Body of pancreas (tissue), 4 donors: Measurements from ENCODE around the gene TSPAN32. TPM values are rescaled to one million over a fixed set of nuclear protein-coding genes. Genes with fewer than 3 reads are reported as not detected.

ENCODE experiments used
- ATAC-seq: fragments of 150-250 bp; one replicate; pipeline ENCODE4 v1.9.1; 2016
- DNase-seq, 4 donors: peaks; one replicate each; pipeline ENCODE4 v3.0.0-alpha.2; 2019
- H3K27ac ChIP-seq, 4 donors: fragments of 200-600 bp; sonication (generic); 1 replicate in 3 of 4; 2 replicates in 1 of 4; pipeline versions ENCODE4 v1.5.1 to v1.6.1; 2016 to 2019; ENCODE audit warnings: mild to moderate bottlenecking in 1 of 4, mixed read lengths in 1 of 4, moderate library complexity in 1 of 4
- H3K27me3 ChIP-seq, 2 donors: fragments of 200-600 bp; sonication (generic); one replicate each; pipeline ENCODE4 v1.6.0; 2016; ENCODE audit warnings: mild to moderate bottlenecking in 1 of 2
- H3K36me3 ChIP-seq, 2 donors: fragments of 200-600 bp; sonication (generic); replicated peaks in 1 of 2; 2 replicates each; pipeline ENCODE4 v1.5.1; 2016; ENCODE audit warnings: low read depth in 2 of 2; ENCODE audit not compliant: insufficient read depth in 1 of 2
- H3K4me1 ChIP-seq: fragments of 200-600 bp; sonication (generic); one replicate; pipeline ENCODE4 v1.6.0; 2016
- H3K4me3 ChIP-seq, 2 donors: fragments of 200-600 bp; sonication (generic); 1 replicate in 1 of 2; 2 replicates in 1 of 2; pipeline ENCODE4 v1.5.1; 2016 to 2019
- H3K9me3 ChIP-seq, 3 donors: fragments of 200-600 bp; sonication (generic); 1 replicate in 2 of 3; 2 replicates in 1 of 3; pipeline ENCODE4 v1.5.1; 2016
- POLR2A ChIP-seq, 3 donors: fragments of 450-650 bp; IDR thresholded peaks; one replicate each; pipeline ENCODE4 v1.6.1; 2016; ENCODE audit warnings: antibody characterized with exemption in 3 of 3, mild to moderate bottlenecking in 2 of 3
- WGBS, 2 donors: methylation state at CpG; one replicate each; pipeline ENCODE4 v1.1.5; 2017; 5-methylcytosine and 5-hydroxymethylcytosine counted together
- intact Hi-C: fragments of 100-400 bp; cut with DNase I; formaldehyde crosslinking; loops from one replicate; pipeline ENCODE4 v1.15.1; 2023
- total RNA-seq, 2 donors: library from RNA; depleted of rRNA; stranded (reverse); fragments of >200 nt; gene quantifications; one replicate each; pipeline ENCODE4 v1.1.0, GENCODE V29; 2016
- TF ChIP-seq, protein P1 (sequence below), 7 experiments: fragments of 450-650 bp in 4 of 7; fragments of 200-600 bp in 3 of 7; sonication (generic) in 3 of 7; IDR thresholded peaks; one replicate each; pipeline ENCODE4 v1.5.1; 2016 to 2019; ENCODE audit warnings: antibody characterized with exemption in 7 of 7

Gene TSPAN32
- total RNA-seq, 2 donors from 2014 or later, result 5.9 TPM; not detected in 1

DNA sequence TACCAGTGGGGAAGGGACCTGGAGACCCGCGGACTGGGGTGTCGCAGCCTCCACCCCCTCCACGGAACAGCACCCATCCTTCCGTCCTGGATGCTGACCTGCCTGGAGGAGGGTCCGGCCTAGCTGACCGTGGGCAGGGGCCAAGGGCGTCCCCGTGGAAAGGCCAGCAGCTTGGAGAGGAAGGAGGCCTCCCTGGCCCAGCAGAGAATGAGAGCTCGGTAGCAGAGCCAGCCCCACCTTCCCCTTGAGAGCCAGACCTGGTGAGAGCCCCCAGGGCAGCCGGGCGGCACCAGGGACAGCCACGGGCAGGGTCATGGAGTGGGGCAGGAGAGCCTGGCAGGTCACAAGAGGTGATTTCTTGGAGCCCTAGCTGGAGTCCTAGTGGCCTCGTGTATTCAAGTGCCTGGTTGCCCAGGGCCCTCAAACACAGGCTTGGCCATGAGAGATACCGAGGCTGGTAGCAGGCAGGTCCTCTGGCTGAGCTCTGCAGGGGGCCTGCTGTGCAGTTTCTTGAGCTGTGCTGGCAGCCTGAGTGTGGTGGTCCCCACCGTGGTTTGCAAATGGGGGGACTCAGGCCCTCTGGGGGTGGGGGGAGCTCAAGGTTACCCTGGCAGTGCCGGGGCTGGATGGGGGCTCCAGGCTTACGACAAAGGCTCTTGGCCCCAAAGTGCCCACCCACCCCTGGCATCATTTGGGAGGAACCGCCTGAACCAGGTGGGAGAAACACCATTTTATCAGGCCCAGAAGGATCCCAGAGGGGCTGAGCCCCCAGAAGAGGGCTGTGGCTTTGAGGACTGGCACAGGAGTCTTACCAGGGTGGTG is 7.6 kb downstream of the TSPAN32 start:
- Histone ChIP-seq H3K36me3 (no peaks in the 10 kb centered on the region), H3K4me3 (no peak overlapping the region), H3K27ac (no peak overlapping the region), H3K27me3 (no peaks in the 10 kb centered on the region), H3K4me1 (peaks cover 25% of the 10 kb centered on the region), H3K9me3 (no peaks in the 10 kb centered on the region)
- no peak for ATAC-seq
- intact Hi-C loops, result loop anchor here (10.0 kb wide), 1 partner anchor 215 kb away; no protein-coding TSS in a partner anchor
- DNase-seq, result no peak
- 50 to 55% methylated on average over 4 to 17 of the region's 19 CpGs for WGBS, 2 donors
- TF ChIP-seq POLR2A (IDR thresholded peaks at IDR 0.05), result no peak
- TF ChIP-seq, protein P1, sequence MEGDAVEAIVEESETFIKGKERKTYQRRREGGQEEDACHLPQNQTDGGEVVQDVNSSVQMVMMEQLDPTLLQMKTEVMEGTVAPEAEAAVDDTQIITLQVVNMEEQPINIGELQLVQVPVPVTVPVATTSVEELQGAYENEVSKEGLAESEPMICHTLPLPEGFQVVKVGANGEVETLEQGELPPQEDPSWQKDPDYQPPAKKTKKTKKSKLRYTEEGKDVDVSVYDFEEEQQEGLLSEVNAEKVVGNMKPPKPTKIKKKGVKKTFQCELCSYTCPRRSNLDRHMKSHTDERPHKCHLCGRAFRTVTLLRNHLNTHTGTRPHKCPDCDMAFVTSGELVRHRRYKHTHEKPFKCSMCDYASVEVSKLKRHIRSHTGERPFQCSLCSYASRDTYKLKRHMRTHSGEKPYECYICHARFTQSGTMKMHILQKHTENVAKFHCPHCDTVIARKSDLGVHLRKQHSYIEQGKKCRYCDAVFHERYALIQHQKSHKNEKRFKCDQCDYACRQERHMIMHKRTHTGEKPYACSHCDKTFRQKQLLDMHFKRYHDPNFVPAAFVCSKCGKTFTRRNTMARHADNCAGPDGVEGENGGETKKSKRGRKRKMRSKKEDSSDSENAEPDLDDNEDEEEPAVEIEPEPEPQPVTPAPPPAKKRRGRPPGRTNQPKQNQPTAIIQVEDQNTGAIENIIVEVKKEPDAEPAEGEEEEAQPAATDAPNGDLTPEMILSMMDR (IDR thresholded peaks at IDR 0.05), result no peak

DNA sequence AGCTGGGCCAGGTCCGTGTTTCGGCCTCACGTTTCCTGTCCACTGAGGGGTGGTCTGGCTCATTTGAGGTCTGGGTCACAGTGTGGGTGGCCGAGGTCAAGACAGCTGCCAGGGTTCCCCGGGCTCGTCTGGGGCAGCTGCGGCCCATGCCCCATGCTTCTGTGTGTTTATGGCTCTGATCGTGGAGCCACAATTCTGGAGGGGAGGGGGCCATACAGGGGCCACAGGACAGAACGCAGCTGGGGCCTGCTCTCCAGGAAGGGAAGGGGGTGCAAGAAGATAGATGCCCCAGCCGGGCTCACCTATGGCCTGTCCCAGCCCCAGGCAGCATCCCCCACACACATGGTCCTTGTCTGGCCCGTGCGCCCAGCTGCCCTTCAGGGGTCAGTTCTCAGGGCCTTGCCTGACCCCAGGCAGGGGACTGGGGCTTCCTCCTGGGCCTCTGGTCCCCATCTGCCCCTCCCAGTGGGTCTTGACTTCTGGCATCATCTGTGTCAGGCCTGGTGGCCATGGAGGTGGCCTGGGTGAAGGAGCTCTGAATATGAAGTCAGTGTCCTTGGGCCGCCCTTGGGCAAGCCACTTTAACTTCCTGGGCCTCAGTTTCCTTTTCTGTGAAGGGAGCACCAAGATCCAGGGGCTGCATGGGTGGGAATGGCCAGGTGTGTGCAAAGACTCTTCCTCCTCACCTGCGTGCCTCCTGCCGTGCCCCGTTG is 8.4 kb downstream of the TSPAN32 start:
- peak in 1 of 4 donors; percentile 6 for DNase-seq
- no peak overlapping the region for H3K27ac ChIP-seq

DNA sequence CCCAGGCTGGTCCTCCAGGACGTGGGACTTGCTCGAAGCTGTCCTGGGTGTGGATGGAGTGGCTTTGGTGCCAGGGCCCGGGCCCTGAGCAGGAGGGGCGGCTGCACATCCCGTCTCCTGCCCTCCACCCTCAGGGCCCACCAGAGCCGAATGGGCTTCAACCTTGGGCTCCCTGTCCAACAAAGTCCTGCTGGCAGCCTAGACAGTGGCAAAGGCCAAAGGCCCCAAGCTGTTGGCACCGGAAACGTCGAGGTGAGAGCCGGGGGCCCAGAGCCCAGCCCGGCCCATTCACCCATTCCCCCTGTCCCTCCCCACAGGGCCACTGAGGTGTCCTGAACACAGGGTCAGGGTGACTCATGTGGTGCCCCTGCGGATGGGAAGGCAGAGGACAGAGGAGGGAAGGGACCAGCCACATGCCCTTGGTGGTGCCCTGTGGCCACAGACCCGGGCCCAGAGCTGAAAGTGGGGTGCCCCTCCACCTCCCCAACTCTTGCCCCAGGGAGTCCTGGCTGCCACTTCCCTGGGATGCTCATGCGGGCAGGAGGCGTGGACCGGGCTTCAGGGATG is 9.1 kb downstream of the TSPAN32 start:
- H3K9me3 ChIP-seq, result no peaks in the 10 kb centered on the region
- ATAC-seq (no peak), DNase-seq (peak in 1 of 4 donors; percentile 9)
- H3K27ac ChIP-seq, result no peak overlapping the region
- no peak overlapping the region for H3K4me3 ChIP-seq
- intact Hi-C loops, result no loop called here
- H3K36me3 ChIP-seq, result no peaks in the 10 kb centered on the region
- WGBS, 2 donors, result 62 to 74% methylated on average over 9 to 16 of the region's 16 CpGs
- TF ChIP-seq, protein P1 (IDR thresholded peaks at IDR 0.05), result no peak
- TF ChIP-seq POLR2A (IDR thresholded peaks at IDR 0.05), result no peak
- H3K4me1 ChIP-seq, result peaks cover 20% of the 10 kb centered on the region
- H3K27me3 ChIP-seq, result no peaks in the 10 kb centered on the region

More for the DNA sequence above, 8.4 kb downstream of the TSPAN32 start:
- intact Hi-C loops, result no loop called here
- no peaks in the 10 kb centered on the region for H3K27me3 ChIP-seq
- WGBS, 2 donors, result 56 to 68% methylated on average over 3 to 16 of the region's 16 CpGs
- no peaks in the 10 kb centered on the region for H3K9me3 ChIP-seq
- H3K4me1 ChIP-seq, result peaks cover 23% of the 10 kb centered on the region
- no peaks in the 10 kb centered on the region for H3K36me3 ChIP-seq
- no peak for TF ChIP-seq POLR2A (IDR thresholded peaks at IDR 0.05)
- TF ChIP-seq, protein P1 (IDR thresholded peaks at IDR 0.05), result no peak
- H3K4me3 ChIP-seq, result no peak overlapping the region
- ATAC-seq, result no peak

DNA sequence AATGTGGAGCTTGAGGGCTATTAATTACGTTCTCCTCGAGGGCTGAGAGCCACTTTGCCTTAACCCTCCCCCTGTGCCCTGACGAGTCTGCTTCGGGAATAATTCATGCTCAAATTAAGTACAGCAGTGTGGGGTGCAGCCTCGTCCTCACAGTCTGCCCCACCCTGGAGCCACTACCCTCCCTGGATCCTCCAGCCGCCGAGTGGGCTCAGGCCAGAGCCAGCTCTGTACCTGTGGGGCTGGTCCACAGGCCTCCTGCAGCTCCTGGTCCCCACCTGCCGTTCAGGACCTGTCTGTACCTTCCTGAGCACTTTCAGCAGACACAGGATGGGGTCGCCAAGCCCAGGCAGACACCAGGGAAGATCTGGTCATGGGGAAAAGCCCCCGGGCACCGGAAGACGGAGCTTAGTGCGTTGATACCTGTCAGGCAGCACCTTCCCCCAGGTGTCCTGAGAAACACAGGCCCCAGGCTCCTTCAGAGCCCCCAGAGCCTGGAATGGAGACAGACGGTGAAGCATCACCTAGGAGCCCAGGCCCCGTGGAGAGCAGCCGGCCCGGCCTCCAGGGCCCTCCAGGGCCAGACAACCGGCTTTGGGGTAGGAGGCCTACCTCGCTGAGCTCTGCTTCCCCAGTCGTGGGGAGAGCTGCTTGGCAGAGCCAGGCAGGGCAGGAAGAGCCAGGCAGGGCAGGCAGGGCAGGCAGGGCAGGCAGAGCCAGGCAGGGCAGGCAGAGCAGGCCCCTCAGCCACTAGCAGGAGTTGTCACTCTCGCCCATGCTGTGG is 9.7 kb downstream of the TSPAN32 start:
- TF ChIP-seq POLR2A (IDR thresholded peaks at IDR 0.05), result no peak
- TF ChIP-seq, protein P1 (IDR thresholded peaks at IDR 0.05), result no peak
- ATAC-seq (no peak), DNase-seq (peak in 1 of 4 donors; percentile 9)
- Histone ChIP-seq H3K4me3 (no peak overlapping the region), H3K4me1 (peaks cover 20% of the 10 kb centered on the region), H3K9me3 (no peaks in the 10 kb centered on the region), H3K27ac (no peak overlapping the region), H3K27me3 (no peaks in the 10 kb centered on the region), H3K36me3 (no peaks in the 10 kb centered on the region)
- 68 to 74% methylated on average over 10 to 21 of the region's 21 CpGs for WGBS, 2 donors
- intact Hi-C loops, result no loop called here
